Cardiac fibroblast (primary cell): ENCODE results near the gene UFM1.

ENCODE experiments used
- DNase-seq, 2 donors: peaks; one replicate each; pipeline versions ENCODE4 v3.0.0 to v3.0.0-alpha.2; 2010; ENCODE audit warnings: low read depth in 2 of 2
- H3K4me3 ChIP-seq, 2 donors: replicated peaks in 1 of 2; 1 replicate in 1 of 2; 2 replicates in 1 of 2; pipeline ENCODE4 v1.5.1; 2011; ENCODE audit warnings: low read depth in 2 of 2, low read length in 2 of 2, mild to moderate bottlenecking in 2 of 2, moderate library complexity in 1 of 2
- CTCF ChIP-seq: IDR thresholded peaks from one replicate; pipeline ENCODE4 v1.5.1; 2011; ENCODE audit warnings: low read depth, mild to moderate bottlenecking, low read length, inconsistent platforms

The UFM1 gene

GRCh38 chr13:38405216-38405615, 55.6 kb downstream of the UFM1 start:
- H3K4me3 ChIP-seq, result no peak overlapping the region
- TF ChIP-seq CTCF, result no peak
- no peak for DNase-seq

- DNase-seq, result no peak
- no peak overlapping the region for H3K4me3 ChIP-seq
- no peak for TF ChIP-seq CTCF
Measured at GRCh38 chr13:38409771-38410170, 60.1 kb downstream of the UFM1 start.

- no peak for DNase-seq
- TF ChIP-seq CTCF, result no peak
- H3K4me3 ChIP-seq, result no peak overlapping the region
Measured at GRCh38 chr13:38412266-38412665, 62.6 kb downstream of the UFM1 start.
